ENCODE measurements around the gene ENGASE. TPM values are rescaled to one million over a fixed set of nuclear protein-coding genes. Genes with fewer than 3 reads are reported as not detected.

ENGASE gene
- polyA plus RNA-seq, 1 of the 3 experiments (the other 2 are of a cell fraction), result 30.1 TPM

GRCh38 chr17:79035686-79036085, 38.9 kb upstream of the ENGASE start:
- Histone ChIP-seq H4K20me1 (ENCODE audit: insufficient read depth) (no peaks in the 10 kb centered on the region), H3K4me1 (ENCODE audit: control insufficient read depth in 1 of 2, insufficient read depth in 2 of 2, low read depth in 1 of 2, low read length in 1 of 2) (peaks cover 10 to 16% of the 10 kb centered on the region in 2 experiments; a peak in 3 of 4 replicates), H3K9ac (no peak overlapping the region), H3K79me2 (ENCODE audit: insufficient read depth) (no peaks in the 10 kb centered on the region), H3K4me2 (no peak overlapping the region), H3K9me3 (no peaks in the 10 kb centered on the region), H3K27ac (ENCODE audit: low read depth in 2 of 2, low read length in 1 of 2) (no peak overlapping the region), H3K9me2 (no peaks in the 10 kb centered on the region), H3K36me3 (replicated peaks in 1 of 2; ENCODE audit: control insufficient read depth in 1 of 2, insufficient read depth in 2 of 2, low read length in 1 of 2) (no peaks in the 10 kb centered on the region), H3K4me3 (ENCODE audit: low read depth in 2 of 2, low read length in 1 of 2) (no peak overlapping the region), H2AFZ (ENCODE audit: low read depth) (no peak overlapping the region), H3F3A (replicated peaks; ENCODE audit: insufficient read depth) (peaks cover 3% of the 10 kb centered on the region), H3K27me3 (ENCODE audit: insufficient read depth) (no peaks in the 10 kb centered on the region)
- TF ChIP-seq CTCF (IDR thresholded peaks at IDR 0.05) (no peak), MXI1 (IDR thresholded peaks at IDR 0.05; ENCODE audit: low read depth, low read length) (no peak), TAF1 (IDR thresholded peaks at IDR 0.05; ENCODE audit: borderline replicate concordance, low read depth, low read length) (no peak), NRF1 (IDR thresholded peaks at IDR 0.05; ENCODE audit: low read depth, low read length) (no peak), RAD21 (IDR thresholded peaks at IDR 0.05; ENCODE audit: low read length) (no peak), REST (IDR thresholded peaks at IDR 0.05; ENCODE audit: low read depth, low read length) (no peak), TEAD4 (IDR thresholded peaks at IDR 0.05; ENCODE audit: borderline replicate concordance, insufficient read depth) (no peak), GABPA (IDR thresholded peaks at IDR 0.05; ENCODE audit: low read depth) (no peak), RCOR1 (IDR thresholded peaks at IDR 0.05; ENCODE audit: low read length) (no peak), MAX (IDR thresholded peaks at IDR 0.05; ENCODE audit: low read depth) (no peak), SMC3 (IDR thresholded peaks at IDR 0.05; ENCODE audit: low read depth, low read length) (no peak), NFIC (IDR thresholded peaks at IDR 0.05; ENCODE audit: borderline replicate concordance) (no peak), TCF12 (IDR thresholded peaks at IDR 0.05) (no peak), MEF2A (IDR thresholded peaks at IDR 0.05; ENCODE audit: borderline replicate concordance, low read depth) (no peak), PBX3 (IDR thresholded peaks at IDR 0.05) (no peak)
- ChIA-PET POLR2A (no interaction called here), CTCF (interaction anchor here (1.1 to 22.0 kb wide), 13 partner anchors 6 to 361 kb away, joined by 3 to 405 read pairs (median 11); no protein-coding TSS in a partner anchor)
- WGBS (ENCODE audit: low lambda C conversion rate), result 92% methylated on average over 6 of the region's 6 CpGs
- no peak for DNase-seq
